Measurements from ENCODE around the gene PHB1.
"Not testable (repeated sequence)": the region's sequence is repeated elsewhere in the genome, so short reads cannot be mapped to it uniquely, and the experiment has no call there.

Gene PHB1

GRCh38 chr17:49399995-49400394 lies 14.7 kb downstream of the PHB1 start:
- no peak for TF ChIP-seq Cebpa-rat (IDR thresholded peaks at IDR 0.05)
- no peak overlapping the region for H3K4me3 ChIP-seq
- no peaks in the 10 kb centered on the region for H3K27me3 ChIP-seq
- no peaks in the 10 kb centered on the region for H4K20me1 ChIP-seq
- H3K27ac ChIP-seq: no peak overlapping the region
- no peak overlapping the region for H3K4me2 ChIP-seq
- peaks cover 50% of the 10 kb centered on the region for H3K4me1 ChIP-seq
- H3K9ac ChIP-seq: no peak overlapping the region
- no peaks in the 10 kb centered on the region for H3K9me3 ChIP-seq
- peaks cover 18% of the 10 kb centered on the region for H3K36me3 ChIP-seq

- no peak overlapping the region for H3K27ac ChIP-seq
- H3K4me3 ChIP-seq: no peak overlapping the region
Observed at GRCh38 chr17:49397586-49397985, 17.1 kb downstream of the PHB1 start.

GRCh38 chr17:49393491-49394255 lies 21.0 kb downstream of the PHB1 start:
- peak overlapping the region; percentile 60 for H3K4me2 ChIP-seq
- no peaks in the 10 kb centered on the region for H3K9me3 ChIP-seq
- H3K4me1 ChIP-seq: peaks cover 67% of the 10 kb centered on the region
- peak overlapping the region; percentile 40 for H3K27ac ChIP-seq
- no peaks in the 10 kb centered on the region for H3K27me3 ChIP-seq
- TF ChIP-seq Cebpa-rat (IDR thresholded peaks at IDR 0.05): no peak
- H4K20me1 ChIP-seq: no peaks in the 10 kb centered on the region
- no peak overlapping the region for H3K9ac ChIP-seq
- H3K36me3 ChIP-seq: no peaks in the 10 kb centered on the region
- H3K4me3 ChIP-seq: no peak overlapping the region

More at GRCh38 chr17:49397586-49397985, 17.1 kb downstream of the PHB1 start:
- Histone ChIP-seq H3K27me3 (no peaks in the 10 kb centered on the region), H3K36me3 (peaks cover 2% of the 10 kb centered on the region; the same call in 1 of the 2 replicates), H3K9me3 (no peaks in the 10 kb centered on the region), H3K4me1 (peaks cover 46% of the 10 kb centered on the region), H3K9ac (no peak overlapping the region), H3K4me2 (peak overlapping the region; percentile 66), H4K20me1 (no peaks in the 10 kb centered on the region)
- TF ChIP-seq Cebpa-rat (IDR thresholded peaks at IDR 0.05): no peak

- peak overlapping the region; percentile 69 for H3K9ac ChIP-seq
Observed at GRCh38 chr17:49390548-49391324, 23.9 kb downstream of the PHB1 start.

GRCh38 chr17:49389514-49390347 lies 25.0 kb downstream of the PHB1 start:
- H3K36me3 ChIP-seq, H4K20me1 ChIP-seq, H3K9me3 ChIP-seq, H3K27me3 ChIP-seq: not testable (repeated sequence)
- Histone ChIP-seq H3K9ac (peak overlapping the region; percentile 69), H3K27ac (peak overlapping the region; percentile 91), H3K4me2 (peak overlapping the region; percentile 89), H3K4me3 (0 out of 2 replicates have a peak overlapping the region, but pooled peaks have one; percentile 45), H3K4me1 (peaks cover 90% of the 10 kb centered on the region)

More at GRCh38 chr17:49390548-49391324, 23.9 kb downstream of the PHB1 start:
- peak overlapping the region; percentile 89 for H3K4me2 ChIP-seq
- H3K4me3 ChIP-seq: peak overlapping the region; percentile 45; the same call in 1 of the 2 replicates
- no peaks in the 10 kb centered on the region for H3K36me3 ChIP-seq
- no peak for TF ChIP-seq Cebpa-rat (IDR thresholded peaks at IDR 0.05)
- H3K4me1 ChIP-seq: peaks cover 82% of the 10 kb centered on the region
- no peaks in the 10 kb centered on the region for H3K27me3 ChIP-seq
- peak overlapping the region; percentile 91 for H3K27ac ChIP-seq
- H4K20me1 ChIP-seq: no peaks in the 10 kb centered on the region
- H3K9me3 ChIP-seq: no peaks in the 10 kb centered on the region

GRCh38 chr17:49388692-49389513 lies 25.8 kb downstream of the PHB1 start:
- peak overlapping the region; percentile 47 for H3K4me3 ChIP-seq
- peaks cover 82% of the 10 kb centered on the region for H3K4me1 ChIP-seq

GRCh38 chr17:49388290-49388640 lies 26.4 kb downstream of the PHB1 start:
- Histone ChIP-seq H3K4me3 (peak overlapping the region; percentile 47), H3K4me2 (peak overlapping the region; percentile 89), H3K4me1 (peaks cover 76% of the 10 kb centered on the region), H3K9me3 (no peaks in the 10 kb centered on the region), H4K20me1 (no peaks in the 10 kb centered on the region), H3K27ac (peak overlapping the region; percentile 91), H3K36me3 (no peaks in the 10 kb centered on the region), H3K9ac (peak overlapping the region; percentile 66), H3K27me3 (no peaks in the 10 kb centered on the region)
- TF ChIP-seq Cebpa-rat (IDR thresholded peaks at IDR 0.05): no peak

More at GRCh38 chr17:49388692-49389513, 25.8 kb downstream of the PHB1 start:
- Histone ChIP-seq H4K20me1 (no peaks in the 10 kb centered on the region), H3K9me3 (no peaks in the 10 kb centered on the region), H3K27ac (peak overlapping the region; percentile 91), H3K27me3 (no peaks in the 10 kb centered on the region), H3K9ac (peak overlapping the region; percentile 66), H3K4me2 (peak overlapping the region; percentile 89), H3K36me3 (no peaks in the 10 kb centered on the region)
- TF ChIP-seq Cebpa-rat (IDR thresholded peaks at IDR 0.05): no peak

GRCh38 chr17:49387498-49388289 lies 27.0 kb downstream of the PHB1 start:
- Histone ChIP-seq H3K9me3 (no peaks in the 10 kb centered on the region), H3K27me3 (no peaks in the 10 kb centered on the region), H3K4me2 (peak overlapping the region; percentile 89), H3K4me1 (peaks cover 73% of the 10 kb centered on the region), H4K20me1 (no peaks in the 10 kb centered on the region), H3K4me3 (peak overlapping the region; percentile 47; the same call in 1 of the 2 replicates), H3K9ac (peak overlapping the region; percentile 66; the same call in 1 of the 2 replicates), H3K36me3 (no peaks in the 10 kb centered on the region), H3K27ac (peak overlapping the region; percentile 91)
- TF ChIP-seq Cebpa-rat (IDR thresholded peaks at IDR 0.05): no peak

Measured in BLaER1 (cell line).